HepG2 (cell line): ENCODE measurements around the gene SDC1. TPM values are rescaled to one million over a fixed set of nuclear protein-coding genes. Genes with fewer than 3 reads are reported as not detected.

Source experiments
- ATF5 ChIP-seq: sonication (generic); formaldehyde crosslinking; IDR thresholded peaks from 2 replicates; pipeline ENCODE4 v1.4.0; 2020; ENCODE audit warnings: mild to moderate bottlenecking, low read depth, missing genetic modification reagents
- CBX5 ChIP-seq: sonication (generic); formaldehyde crosslinking; IDR thresholded peaks from 2 replicates; pipeline ENCODE4 v1.4.0; 2020; ENCODE audit warnings: missing genetic modification reagents, borderline replicate concordance
- DNMT3B ChIP-seq: conservative IDR thresholded peaks from 2 replicates; pipeline ENCODE4 v1.6.1; 2016; ENCODE audit warnings: missing biosample characterization, control low read depth
- FOXO4 ChIP-seq: sonication (generic); formaldehyde crosslinking; conservative IDR thresholded peaks from 2 replicates; pipeline ENCODE4 v1.8.1; 2023; ENCODE audit warnings: missing genetic modification reagents
- HDAC6 ChIP-seq: fragments of 200-600 bp; sonication (generic); IDR thresholded peaks from 2 replicates; pipeline ENCODE4 v1.7.0; 2017; ENCODE audit warnings: mild to moderate bottlenecking, antibody characterized with exemption, low read length, low read depth
- JARID2 ChIP-seq: sonication (generic); formaldehyde crosslinking; IDR thresholded peaks from 2 replicates; pipeline ENCODE4 v1.8.1; 2023; ENCODE audit warnings: missing genetic modification reagents, inconsistent platforms; ENCODE audit not compliant: insufficient replicate concordance
- PREB ChIP-seq: sonication (generic); formaldehyde crosslinking; IDR thresholded peaks from 2 replicates; pipeline ENCODE4 v1.4.0; 2020; ENCODE audit warnings: missing genetic modification reagents
- SP4 ChIP-seq: sonication (generic); formaldehyde crosslinking; IDR thresholded peaks from 2 replicates; pipeline ENCODE4 v1.8.1; 2023; ENCODE audit warnings: mild to moderate bottlenecking, missing genetic modification reagents
- TCF7L2 ChIP-seq: IDR thresholded peaks from 2 replicates; pipeline ENCODE4 v1.6.1; 2011; ENCODE audit warnings: mild to moderate bottlenecking, low read depth, low read length, moderate library complexity
- TRIM24 ChIP-seq: sonication (generic); formaldehyde crosslinking; IDR thresholded peaks from 2 replicates; pipeline ENCODE4 v1.8.0; 2022; ENCODE audit warnings: mild to moderate bottlenecking, missing genetic modification reagents
- ZBTB44 ChIP-seq: sonication (generic); formaldehyde crosslinking; IDR thresholded peaks from 2 replicates; pipeline ENCODE4 v1.4.0; 2020; ENCODE audit warnings: missing genetic modification reagents
- ZBTB49 ChIP-seq: sonication (generic); formaldehyde crosslinking; IDR thresholded peaks from 2 replicates; pipeline ENCODE4 v1.4.0; 2020; ENCODE audit warnings: missing genetic modification reagents, borderline replicate concordance
- ZFP62 ChIP-seq: sonication (generic); formaldehyde crosslinking; IDR thresholded peaks from 2 replicates; pipeline ENCODE4 v1.4.0; 2020; ENCODE audit warnings: missing genetic modification reagents
- ZNF124 ChIP-seq: sonication (generic); formaldehyde crosslinking; IDR thresholded peaks from 2 replicates; pipeline ENCODE4 v1.4.0; 2020; ENCODE audit warnings: missing genetic modification reagents
- ZNF20 ChIP-seq: sonication (generic); formaldehyde crosslinking; IDR thresholded peaks from 2 replicates; pipeline ENCODE4 v1.4.0; 2020; ENCODE audit warnings: mild to moderate bottlenecking, moderate library complexity, missing genetic modification reagents
- ZNF232 ChIP-seq: sonication (generic); formaldehyde crosslinking; IDR thresholded peaks from 2 replicates; pipeline ENCODE4 v1.4.0; 2020; ENCODE audit warnings: missing genetic modification reagents, borderline replicate concordance
- ZNF367 ChIP-seq: sonication (generic); formaldehyde crosslinking; IDR thresholded peaks from 2 replicates; pipeline ENCODE4 v1.4.0; 2020; ENCODE audit warnings: missing genetic modification reagents, borderline replicate concordance
- ZNF512 ChIP-seq: sonication (generic); formaldehyde crosslinking; IDR thresholded peaks from 2 replicates; pipeline ENCODE4 v1.4.0; 2020; ENCODE audit warnings: mild to moderate bottlenecking, missing genetic modification reagents
- ZNF672 ChIP-seq: sonication (generic); formaldehyde crosslinking; IDR thresholded peaks from 2 replicates; pipeline ENCODE4 v1.8.1; 2022; ENCODE audit warnings: missing genetic modification reagents
- ZSCAN12 ChIP-seq: sonication (generic); formaldehyde crosslinking; IDR thresholded peaks from 2 replicates; pipeline ENCODE4 v1.9.0; 2021; ENCODE audit warnings: mild to moderate bottlenecking, missing genetic modification reagents
- polyA plus RNA-seq, 8 experiments: library from polyadenylated mRNA; depleted of rRNA in 3 of 8; stranded (reverse) in 7 of 8; unstranded in 1 of 8; fragments of >200 nt; fragmentation: Illumina TruSeq in 4 of 8; extraction: Trizol in 4 of 8; gene quantifications; 2 replicates each; pipeline versions ENCODE4 v1.2.1 to v1.2.3, GENCODE V29; 2011 to 2016; ENCODE audit warnings: low read depth in 4 of 8, missing spikeins in 1 of 8, mixed read lengths in 1 of 8; ENCODE audit not compliant: insufficient read depth in 1 of 8
- total RNA-seq, 5 experiments: library from RNA; depleted of rRNA; stranded (reverse); fragments of >200 nt; fragmentation: Illumina TruSeq; extraction: Trizol; gene quantifications; 2 replicates each; pipeline ENCODE4 v1.2.3, GENCODE V29; 2016; ENCODE audit warnings: low read depth in 1 of 5

SDC1 gene
- total and polyA plus RNA-seq, 2 of the 13 experiments (the other 11 are each of a cell fraction or from before 2014, with no cell fraction given): 108 to 119 TPM

- TF ChIP-seq ZBTB49 (CRISPR knock-in tag): 0 out of 2 replicates have a peak, but pooled peaks have one; percentile 38
- TF ChIP-seq ZSCAN12 (CRISPR knock-in tag): no peak
- TF ChIP-seq FOXO4 (CRISPR knock-in tag): no peak
- no peak for TF ChIP-seq ZFP62
- TF ChIP-seq ZNF124 (CRISPR knock-in tag): no peak
- TF ChIP-seq ZNF367: no peak; the same call in 1 of the 2 replicates
- TF ChIP-seq ATF5 (CRISPR knock-in tag): peak; percentile 53; the same call in 1 of the 2 replicates
- peak; percentile 88 for TF ChIP-seq CBX5 (CRISPR knock-in tag)
- no peak for TF ChIP-seq JARID2 (CRISPR knock-in tag)
- peak; percentile 64; the same call in 1 of the 2 replicates for TF ChIP-seq ZBTB44 (CRISPR knock-in tag)
- no peak for TF ChIP-seq TCF7L2
- TF ChIP-seq ZNF232: peak; percentile 67; the same call in 1 of the 2 replicates
- no peak for TF ChIP-seq ZNF672 (CRISPR knock-in tag)
- TF ChIP-seq DNMT3B (CRISPR knock-in tag): 0 out of 2 replicates have a peak, but pooled peaks have one; percentile 16
- TF ChIP-seq PREB (CRISPR knock-in tag): no peak
- TF ChIP-seq TRIM24 (CRISPR knock-in tag): no peak
- peak; percentile 76 for TF ChIP-seq SP4 (CRISPR knock-in tag)
- no peak for TF ChIP-seq ZNF20 (CRISPR knock-in tag)
- TF ChIP-seq HDAC6: no peak
- TF ChIP-seq ZNF512: no peak
These were observed 593 bp upstream of the SDC1 start (continued) for GRCh38 chr2:20225294-20226151.
